Right lobe of liver (tissue), 6 donors: Measurements from ENCODE around the gene SLC25A13. TPM values are rescaled to one million over a fixed set of nuclear protein-coding genes. Genes with fewer than 3 reads are reported as not detected.
A peak's percentile ranks its signal among the peaks of the same experiment; 100 is the strongest.

Experiments
- ATAC-seq, 4 donors: fragments of 200-7000 bp; cut with Tn5 transposase; one replicate each; pipeline ENCODE4 v1.9.1; 2020; ENCODE audit warnings: mild to moderate bottlenecking in 4 of 4, moderate library complexity in 4 of 4
- DNase-seq, 3 donors: peaks; one replicate each; pipeline ENCODE4 v3.0.0-alpha.2; 2020
- H3K27ac ChIP-seq, 3 donors: fragments of 200-600 bp; one replicate each; pipeline ENCODE4 v1.8.0; 2022
- H3K27me3 ChIP-seq, 2 donors: fragments of 200-600 bp; one replicate each; pipeline ENCODE4 v1.8.0; 2022
- H3K36me3 ChIP-seq, 4 donors: fragments of 200-600 bp; sonication (generic) in 1 of 4; one replicate each; pipeline versions ENCODE4 v1.5.1 to v1.8.0; 2017 to 2022; ENCODE audit warnings: control low read depth in 1 of 4
- H3K4me1 ChIP-seq, 4 donors: fragments of 200-600 bp; sonication (generic) in 1 of 4; one replicate each; pipeline versions ENCODE4 v1.5.1 to v1.8.0; 2017 to 2022; ENCODE audit warnings: control low read depth in 1 of 4
- H3K4me3 ChIP-seq, 3 donors: fragments of 200-600 bp; one replicate each; pipeline ENCODE4 v1.8.0; 2022
- H3K9me3 ChIP-seq, 4 donors: fragments of 200-600 bp; sonication (generic) in 1 of 4; one replicate each; pipeline versions ENCODE4 v1.5.1 to v1.8.0; 2017 to 2022; ENCODE audit warnings: control low read depth in 1 of 4
- POLR2A ChIP-seq: fragments of 450-650 bp; IDR thresholded peaks from one replicate; pipeline ENCODE4 v1.6.1; 2017; ENCODE audit warnings: antibody characterized with exemption, mild to moderate bottlenecking
- WGBS: methylation state at CpG from one replicate; pipeline ENCODE4 v1.1.6; 2018; ENCODE audit warnings: low coverage, low lambda C conversion rate; ENCODE audit not compliant: insufficient coverage; ENCODE audit errors: missing lambda C conversion rate; 5-methylcytosine and 5-hydroxymethylcytosine counted together
- intact Hi-C, 2 donors: fragments of 100-400 bp; cut with DNase I; formaldehyde crosslinking; loops; one replicate each; pipeline versions ENCODE4 v1.11.2 to v1.14.1; 2022
- total RNA-seq, 6 experiments: library from RNA; depleted of rRNA in 2 of 6; stranded (reverse); fragments of >200 nt in 2 of 6; fragmentation: NEBNext Ultra II Directional in 3 of 6; extraction: Animal tissue kit (Norgen Biotek cat#: 25700) in 3 of 6; gene quantifications; one replicate each; pipeline versions ENCODE4 v1.1.0 to v1.2.4, GENCODE V29; 2016 to 2023
- TF ChIP-seq, protein P1 (sequence below), 4 donors: fragments of 200-600 bp in 3 of 4; fragments of 450-650 bp in 1 of 4; IDR thresholded peaks; one replicate each; pipeline versions ENCODE4 v1.5.1 to v1.8.0; 2016 to 2022; ENCODE audit warnings: antibody characterized with exemption in 4 of 4, mild to moderate bottlenecking in 2 of 4
- donor health status: DM: no; HTN: yes; CAD: no.
- donor health status: DM: no; HTN: no; CAD: no.
- donor health status: DM: no; HTN: no; CAD: no.
- donor health status: DM: no; HTN: yes; CAD: no.
- donor health status: DM: no; HTN: yes; CAD: no.

Gene SLC25A13
- total RNA-seq, 6 experiments from 2014 or later: 54.5 to 110 (median 83.0) TPM

DNA sequence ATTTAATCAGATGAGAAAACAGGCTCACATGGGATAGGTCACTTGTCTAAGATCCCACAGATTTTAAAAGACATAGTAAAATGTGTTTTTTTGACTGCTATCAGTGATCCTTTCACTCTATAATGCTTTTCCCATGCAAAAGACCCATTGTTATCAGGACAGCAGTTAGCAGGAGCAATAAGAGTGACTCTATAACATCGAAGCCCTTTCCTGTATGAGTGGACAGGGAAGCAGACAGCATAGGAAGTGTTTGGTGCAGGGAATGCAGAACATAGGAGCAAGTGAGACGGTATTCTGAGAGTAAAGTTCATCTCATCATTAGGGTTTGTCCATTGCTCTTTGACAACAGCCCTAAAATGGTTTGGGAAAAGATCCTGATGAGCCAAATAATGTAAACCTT is 68.5 kb downstream of the SLC25A13 start:
- Histone ChIP-seq H3K27me3 (no peaks in the 10 kb centered on the region), H3K9me3 (no peaks in the 10 kb centered on the region), H3K4me3 (no peak overlapping the region), H3K36me3 (no peaks in the 10 kb centered on the region), H3K27ac (no peak overlapping the region), H3K4me1 (peaks cover 0 to 17% (median 1%) of the 10 kb centered on the region in 4 donors)
- intact Hi-C loops: no loop called here
- WGBS: 45% methylated on average over 2 of the region's 2 CpGs
- peak in 1 of 4 donors; percentile 22 for ATAC-seq
- TF ChIP-seq, protein P1, sequence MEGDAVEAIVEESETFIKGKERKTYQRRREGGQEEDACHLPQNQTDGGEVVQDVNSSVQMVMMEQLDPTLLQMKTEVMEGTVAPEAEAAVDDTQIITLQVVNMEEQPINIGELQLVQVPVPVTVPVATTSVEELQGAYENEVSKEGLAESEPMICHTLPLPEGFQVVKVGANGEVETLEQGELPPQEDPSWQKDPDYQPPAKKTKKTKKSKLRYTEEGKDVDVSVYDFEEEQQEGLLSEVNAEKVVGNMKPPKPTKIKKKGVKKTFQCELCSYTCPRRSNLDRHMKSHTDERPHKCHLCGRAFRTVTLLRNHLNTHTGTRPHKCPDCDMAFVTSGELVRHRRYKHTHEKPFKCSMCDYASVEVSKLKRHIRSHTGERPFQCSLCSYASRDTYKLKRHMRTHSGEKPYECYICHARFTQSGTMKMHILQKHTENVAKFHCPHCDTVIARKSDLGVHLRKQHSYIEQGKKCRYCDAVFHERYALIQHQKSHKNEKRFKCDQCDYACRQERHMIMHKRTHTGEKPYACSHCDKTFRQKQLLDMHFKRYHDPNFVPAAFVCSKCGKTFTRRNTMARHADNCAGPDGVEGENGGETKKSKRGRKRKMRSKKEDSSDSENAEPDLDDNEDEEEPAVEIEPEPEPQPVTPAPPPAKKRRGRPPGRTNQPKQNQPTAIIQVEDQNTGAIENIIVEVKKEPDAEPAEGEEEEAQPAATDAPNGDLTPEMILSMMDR (IDR thresholded peaks at IDR 0.05): no peak
- TF ChIP-seq POLR2A: no peak
- DNase-seq: no peak

DNA sequence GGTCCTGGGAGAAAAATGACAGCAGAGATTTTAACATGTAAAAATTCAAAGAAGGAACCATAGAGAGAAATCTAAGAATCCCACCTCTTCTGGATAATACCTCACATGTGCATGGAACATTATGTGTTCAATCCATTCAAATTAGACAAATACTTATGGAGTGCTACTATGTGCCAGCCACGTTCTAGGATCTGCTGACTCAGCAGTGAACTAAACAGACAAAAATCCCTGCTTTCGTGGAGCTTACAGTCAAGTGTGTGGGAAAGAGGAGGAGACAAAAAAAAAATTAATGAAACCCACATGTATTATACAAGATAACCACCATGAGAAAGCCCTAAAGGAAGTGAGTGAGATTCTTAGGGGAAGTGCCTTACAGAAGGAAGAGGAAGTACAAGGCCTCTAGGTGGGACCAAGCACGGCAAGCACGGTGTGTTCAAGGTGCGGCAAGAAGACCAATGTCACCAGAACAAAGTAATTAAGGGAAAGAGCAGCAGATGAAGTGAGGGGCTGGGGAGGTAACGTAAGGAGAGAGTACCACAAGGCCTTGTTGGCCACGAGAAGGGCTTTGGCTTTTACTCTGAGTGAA is 71.0 kb downstream of the SLC25A13 start:
- no peak overlapping the region for H3K4me3 ChIP-seq
- H3K9me3 ChIP-seq: no peaks in the 10 kb centered on the region
- no peaks in the 10 kb centered on the region for H3K27me3 ChIP-seq
- DNase-seq (no peak), ATAC-seq (no peak)
- intact Hi-C loops: no loop called here
- no peak overlapping the region for H3K27ac ChIP-seq
- H3K36me3 ChIP-seq: no peaks in the 10 kb centered on the region
- no peak for TF ChIP-seq POLR2A
- TF ChIP-seq, protein P1 (IDR thresholded peaks at IDR 0.05): no peak
- H3K4me1 ChIP-seq: peaks cover 0 to 38% (median 10%) of the 10 kb centered on the region in 4 donors
- 62% methylated on average over 7 of the region's 7 CpGs for WGBS

DNA sequence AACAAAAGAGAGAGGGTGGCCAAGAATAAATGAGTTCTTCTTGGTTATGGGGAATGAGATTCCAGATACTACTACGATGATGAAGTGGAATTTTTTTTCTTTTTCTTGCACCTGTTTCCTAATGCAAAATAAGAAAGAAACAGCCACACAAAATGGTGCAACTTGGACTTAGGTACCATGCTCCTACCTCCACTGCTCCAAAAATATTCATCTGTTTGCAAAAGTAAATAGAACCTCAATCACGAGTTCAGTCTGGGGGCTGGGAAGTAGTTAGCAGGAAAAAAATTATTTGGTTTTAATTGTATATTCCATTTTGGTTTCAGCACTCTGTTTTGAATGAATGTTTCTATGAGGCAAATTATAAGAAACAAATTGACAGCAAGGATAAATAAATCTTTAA is 73.5 kb downstream of the SLC25A13 start:
- TF ChIP-seq POLR2A: no peak
- TF ChIP-seq, protein P1 (IDR thresholded peaks at IDR 0.05): no peak
- H3K4me1 ChIP-seq: peaks cover 0 to 46% (median 10%) of the 10 kb centered on the region in 4 donors
- H3K4me3 ChIP-seq: no peak overlapping the region
- H3K27me3 ChIP-seq: no peaks in the 10 kb centered on the region
- ATAC-seq (peak; percentile 80 to 90 (median 86)), DNase-seq (peak in 1 of 3 donors; percentile 62)
- 10% methylated on average over 2 of the region's 2 CpGs for WGBS
- no peaks in the 10 kb centered on the region for H3K36me3 ChIP-seq
- intact Hi-C loops: no loop called here
- no peaks in the 10 kb centered on the region for H3K9me3 ChIP-seq
- peak overlapping the region in 2 of 3 donors; percentile 30 to 62 for H3K27ac ChIP-seq

DNA sequence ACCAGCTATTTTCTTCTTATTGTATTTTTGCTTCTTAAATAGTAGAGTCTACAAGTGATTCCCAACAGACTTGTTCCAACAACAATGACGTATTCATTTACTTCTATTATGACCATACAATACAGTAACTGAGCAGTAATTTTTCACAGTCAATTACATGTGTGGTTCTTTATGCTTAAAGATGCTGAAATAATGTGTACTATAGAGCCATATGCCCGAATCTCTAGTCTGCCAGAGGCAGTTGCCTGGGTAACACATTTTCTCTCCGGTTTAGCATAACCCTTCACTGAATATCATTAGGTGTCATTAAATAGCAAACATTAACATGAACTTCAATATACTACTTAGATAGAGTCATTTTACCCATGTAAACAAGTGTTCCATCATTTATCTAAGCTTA is 75.0 kb downstream of the SLC25A13 start:
- H3K27ac ChIP-seq: peak overlapping the region in 1 of 3 donors; percentile 2
- peaks cover 0 to 44% (median 10%) of the 10 kb centered on the region in 4 donors for H3K4me1 ChIP-seq
- no peaks in the 10 kb centered on the region for H3K27me3 ChIP-seq
- intact Hi-C loops: no loop called here
- no peaks in the 10 kb centered on the region for H3K36me3 ChIP-seq
- no peaks in the 10 kb centered on the region for H3K9me3 ChIP-seq
- TF ChIP-seq, protein P1 (IDR thresholded peaks at IDR 0.05): no peak
- TF ChIP-seq POLR2A: no peak
- H3K4me3 ChIP-seq: no peak overlapping the region
- WGBS: 100% methylated on average over 3 of the region's 3 CpGs
- ATAC-seq (no peak), DNase-seq (no peak)

DNA sequence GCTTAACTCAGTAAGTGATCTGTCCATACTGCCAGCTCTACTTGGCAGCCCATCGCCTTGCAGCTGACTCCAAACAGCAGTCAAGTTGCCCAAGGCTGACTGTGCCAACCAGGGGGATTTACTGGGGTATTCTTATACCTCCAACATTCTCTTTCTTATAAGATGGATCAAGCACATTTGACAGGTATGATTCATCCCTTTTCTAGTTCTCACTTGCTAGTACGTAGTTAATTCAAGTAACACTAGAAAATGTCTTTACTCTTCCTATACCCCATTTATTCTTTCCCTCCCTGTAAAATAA is 77.0 kb downstream of the SLC25A13 start:
- H3K27me3 ChIP-seq: no peaks in the 10 kb centered on the region
- DNase-seq (no peak), ATAC-seq (peak in 3 of 4 donors; percentile 26 to 52 (median 28))
- H3K4me3 ChIP-seq: no peak overlapping the region
- no peak overlapping the region for H3K27ac ChIP-seq
- peaks cover 0 to 44% (median 10%) of the 10 kb centered on the region in 4 donors for H3K4me1 ChIP-seq
- intact Hi-C loops: no loop called here
- TF ChIP-seq POLR2A: no peak
- TF ChIP-seq, protein P1 (IDR thresholded peaks at IDR 0.05): no peak
- H3K9me3 ChIP-seq: no peaks in the 10 kb centered on the region
- WGBS: 75% methylated on average over 2 of the region's 2 CpGs
- H3K36me3 ChIP-seq: no peaks in the 10 kb centered on the region
